NCI-H774 (cell line): Measurements from ENCODE around the gene PHF12.

Experiments used
- DNase-seq: peaks from one replicate; lab custom pipeline; 2025; lab: John Stamatoyannopoulos, UW

Gene PHF12

GRCh38 chr17:28951428-28951990 is at the start of gene PHF12:
TSS of gene PHF12 (minus strand) at chr17:28951518. CDS start at chr17:28950960, 558 bp downstream.
- DNase-seq: peak; percentile 100

GRCh38 chr17:29000973-29001372 is 49.7 kb upstream of the PHF12 start:
- no peak for DNase-seq

- DNase-seq: no peak
These were observed 47.9 kb upstream of the PHF12 start for GRCh38 chr17:28999206-28999605.

- peak; percentile 67 for DNase-seq
These were observed 46.5 kb upstream of the PHF12 start for GRCh38 chr17:28997806-28998205.

- no peak for DNase-seq
These were observed 45.3 kb upstream of the PHF12 start for GRCh38 chr17:28996554-28997096.

- DNase-seq: no peak
These were observed 42.5 kb upstream of the PHF12 start for GRCh38 chr17:28993645-28994426.

- no peak for DNase-seq
These were observed 41.6 kb upstream of the PHF12 start for GRCh38 chr17:28992625-28993600.

- no peak for DNase-seq
These were observed 40.9 kb upstream of the PHF12 start for GRCh38 chr17:28992185-28992584.

GRCh38 chr17:28991779-28992178 is 40.5 kb upstream of the PHF12 start:
- no peak for DNase-seq

- no peak for DNase-seq
These were observed 37.7 kb upstream of the PHF12 start for GRCh38 chr17:28989028-28989427.

- DNase-seq: no peak
These were observed 37.2 kb upstream of the PHF12 start for GRCh38 chr17:28988475-28988874.

- DNase-seq: no peak
These were observed 35.7 kb upstream of the PHF12 start for GRCh38 chr17:28986714-28987655.

GRCh38 chr17:28985950-28986713 is 34.8 kb upstream of the PHF12 start:
- no peak for DNase-seq

- DNase-seq: no peak
These were observed 32.2 kb upstream of the PHF12 start for GRCh38 chr17:28983286-28984230.

GRCh38 chr17:28982131-28982793 is 30.9 kb upstream of the PHF12 start:
- DNase-seq: no peak

- DNase-seq: no peak
These were observed 27.1 kb upstream of the PHF12 start for GRCh38 chr17:28978356-28978964.

GRCh38 chr17:28977659-28978355 is 26.5 kb upstream of the PHF12 start:
- DNase-seq: no peak

GRCh38 chr17:28975646-28976045 is 24.3 kb upstream of the PHF12 start:
- DNase-seq: no peak
